BE2C (cell line): ENCODE data around the gene MBNL1.

Experiments used
- DNase-seq: peaks from one replicate; pipeline ENCODE4 v3.0.0-alpha.2; 2020
- H3K27me3 ChIP-seq: fragments of 250-450 bp; sonication (Bioruptor Pico); 2 replicates; pipeline ENCODE4 v1.5.1; 2020; ENCODE audit warnings: mild to moderate bottlenecking
- H3K36me3 ChIP-seq: fragments of 250-450 bp; sonication (Bioruptor Pico); 2 replicates; pipeline ENCODE4 v1.5.1; 2020; ENCODE audit warnings: mild to moderate bottlenecking
- H3K4me1 ChIP-seq: fragments of 250-450 bp; sonication (Bioruptor Pico); 2 replicates; pipeline ENCODE4 v1.5.1; 2020
- H3K4me3 ChIP-seq: 2 replicates; pipeline ENCODE4 v1.5.1; 2011; ENCODE audit warnings: low read depth, low read length
- H3K9me3 ChIP-seq: fragments of 250-450 bp; sonication (Bioruptor Pico); 2 replicates; pipeline ENCODE4 v1.5.1; 2020
- CTCF ChIP-seq: IDR thresholded peaks from 2 replicates; pipeline ENCODE4 v1.5.1; 2012; ENCODE audit warnings: mild to moderate bottlenecking, low read depth, low read length

Gene MBNL1

GRCh38 chr3:152416808-152417580 lies 148.3 kb downstream of the MBNL1 start:
- H3K4me3 ChIP-seq, result no peak overlapping the region
- peaks cover 42% of the 10 kb centered on the region for H3K36me3 ChIP-seq
- no peaks in the 10 kb centered on the region for H3K4me1 ChIP-seq
- H3K27me3 ChIP-seq, result no peaks in the 10 kb centered on the region
- TF ChIP-seq CTCF, result no peak
- no peak for DNase-seq
- H3K9me3 ChIP-seq, result no peaks in the 10 kb centered on the region; the same call in 1 of the 2 replicates

GRCh38 chr3:152419748-152420147 lies 151.0 kb downstream of the MBNL1 start:
- Histone ChIP-seq H3K4me1 (no peaks in the 10 kb centered on the region), H3K9me3 (no peaks in the 10 kb centered on the region; the same call in 1 of the 2 replicates), H3K4me3 (no peak overlapping the region), H3K27me3 (no peaks in the 10 kb centered on the region), H3K36me3 (peaks cover 42% of the 10 kb centered on the region)
- DNase-seq, result no peak
- no peak for TF ChIP-seq CTCF

- Histone ChIP-seq H3K27me3 (no peaks in the 10 kb centered on the region), H3K4me1 (no peaks in the 10 kb centered on the region), H3K4me3 (no peak overlapping the region), H3K9me3 (no peaks in the 10 kb centered on the region; the same call in 1 of the 2 replicates), H3K36me3 (peaks cover 32% of the 10 kb centered on the region)
- DNase-seq, result no peak
- TF ChIP-seq CTCF, result no peak
These were observed 152.4 kb downstream of the MBNL1 start for GRCh38 chr3:152421162-152421561.

- TF ChIP-seq CTCF, result no peak
- no peak for DNase-seq
- Histone ChIP-seq H3K9me3 (no peaks in the 10 kb centered on the region), H3K4me3 (no peak overlapping the region), H3K27me3 (no peaks in the 10 kb centered on the region), H3K4me1 (no peaks in the 10 kb centered on the region; the same call in 1 of the 2 replicates), H3K36me3 (no peaks in the 10 kb centered on the region; the same call in 1 of the 2 replicates)
These were observed 157.7 kb downstream of the MBNL1 start for GRCh38 chr3:152426393-152426792.

- Histone ChIP-seq H3K27me3 (no peaks in the 10 kb centered on the region), H3K36me3 (peaks cover 7% of the 10 kb centered on the region), H3K9me3 (no peaks in the 10 kb centered on the region), H3K4me3 (no peak overlapping the region), H3K4me1 (peaks cover 4% of the 10 kb centered on the region; the same call in 1 of the 2 replicates)
- no peak for DNase-seq
- no peak for TF ChIP-seq CTCF
These were observed 159.8 kb downstream of the MBNL1 start for GRCh38 chr3:152428577-152428976.
